HG03378 (cell line): ENCODE results near the gene PTGES3.

Source experiments
- ATAC-seq: cut with Tn5 transposase; IDR thresholded peaks from one replicate; pipeline ENCODE4 v1.9.1; 2021; ENCODE audit warnings: mild to moderate bottlenecking, moderate library complexity; ENCODE audit not compliant: unreplicated experiment

Gene PTGES3

GRCh38 chr12:56631790-56632700 lies 56.0 kb downstream of the PTGES3 start:
- no peak for ATAC-seq

DNA sequence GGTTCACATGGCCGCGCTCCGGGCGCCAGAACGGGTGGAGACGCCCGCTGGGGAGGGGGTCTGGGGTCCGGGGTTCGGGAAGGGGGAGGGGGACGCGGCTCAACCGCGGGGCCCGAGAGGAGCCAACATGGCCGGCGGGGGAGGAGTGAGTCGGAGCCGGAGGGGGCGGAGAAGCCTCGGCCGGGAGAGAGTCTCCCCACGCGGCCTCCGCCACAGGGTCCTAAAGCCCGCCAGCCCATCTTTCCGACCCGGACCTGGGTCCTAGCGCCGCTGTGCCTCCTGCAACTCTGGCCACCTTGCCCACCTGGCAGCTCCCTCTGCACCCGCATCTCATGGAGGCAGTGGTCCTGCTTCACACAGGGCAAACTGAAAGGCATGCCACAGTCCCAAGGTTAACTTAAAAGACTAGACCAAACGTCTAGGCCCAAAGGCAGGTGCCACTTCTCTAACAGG lies 57.9 kb downstream of the PTGES3 start, which contains the start of gene BAZ2A:
TSS of gene BAZ2A (minus strand) at position 147 of the 453 bp plus-strand sequence. CDS start 12,796 bp downstream, outside the sequence.
- peak; percentile 37 for ATAC-seq

GRCh38 chr12:56629459-56630179 lies 58.5 kb downstream of the PTGES3 start:
- no peak for ATAC-seq

GRCh38 chr12:56628671-56629458 lies 59.2 kb downstream of the PTGES3 start:
- no peak for ATAC-seq

GRCh38 chr12:56626701-56627100 lies 61.4 kb downstream of the PTGES3 start:
- no peak for ATAC-seq

- no peak for ATAC-seq
Measured at GRCh38 chr12:56622535-56622934, 65.5 kb downstream of the PTGES3 start.

- ATAC-seq: no peak
Measured at GRCh38 chr12:56616925-56617324, 71.2 kb downstream of the PTGES3 start.

DNA sequence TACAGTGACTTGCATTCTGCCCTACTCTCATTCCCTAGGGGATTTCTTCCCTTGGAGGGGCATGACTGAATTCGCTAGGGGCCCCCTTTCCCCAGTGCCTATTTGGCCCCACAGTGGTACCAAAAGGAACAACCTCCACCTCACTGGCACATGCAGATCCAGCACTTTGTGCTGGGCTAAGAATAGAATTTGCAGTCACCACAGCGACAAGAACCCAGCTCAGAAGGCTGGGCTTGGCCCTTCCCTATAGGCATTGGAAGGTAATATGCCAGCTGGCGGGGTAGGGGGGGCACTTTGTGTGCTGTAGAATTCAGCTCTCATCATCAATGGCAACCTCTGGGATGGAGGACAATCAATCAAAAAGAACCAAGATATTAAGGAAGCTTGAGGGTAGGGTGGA lies 71.8 kb downstream of the PTGES3 start:
- no peak for ATAC-seq

DNA sequence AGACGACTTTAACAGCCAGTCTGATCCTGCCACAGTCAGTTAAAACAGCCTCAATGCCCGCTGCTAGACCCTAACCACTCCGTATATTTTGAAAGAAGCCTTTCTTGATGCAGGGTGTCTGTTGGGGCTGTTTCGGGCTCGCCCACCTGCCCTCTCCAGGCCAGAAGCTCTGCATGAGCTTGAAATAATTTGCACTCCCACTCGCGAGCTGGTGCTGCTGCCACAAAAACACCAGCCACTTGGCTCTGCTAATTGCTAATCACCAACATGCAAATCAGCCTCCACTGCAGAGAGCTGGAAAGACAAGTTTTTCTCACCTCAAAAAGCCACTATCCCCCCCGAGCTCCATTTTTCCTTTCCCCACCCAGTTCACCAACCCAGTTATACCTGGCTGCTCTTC lies 73.5 kb downstream of the PTGES3 start:
- no peak for ATAC-seq
